Posterior vena cava (tissue), 2 donors: ENCODE data around the gene SIRT3. TPM values are rescaled to one million over a fixed set of nuclear protein-coding genes. Genes with fewer than 3 reads are reported as not detected.

Experiments used
- DNase-seq: peaks from one replicate; pipeline ENCODE4 v3.0.0-alpha.2; 2020; ENCODE audit warnings: low spot score
- intact Hi-C, 2 donors: fragments of 100-400 bp; cut with DNase I; formaldehyde crosslinking; loops; one replicate each; pipeline versions ENCODE4 v1.14.1 to v1.14.2; 2022 to 2023
- long read RNA-seq, 2 donors: library from polyadenylated mRNA; unstranded; transcript quantifications; one replicate each; pipeline ENCODE4 v2.0.0, GENCODE V29; 2020 to 2021
- total RNA-seq, 2 donors: library from RNA; stranded (reverse); fragmentation: NEBNext Ultra II Directional; extraction: Animal tissue kit (Norgen Biotek cat#: 25700); gene quantifications; one replicate each; pipeline ENCODE4 v1.2.1, GENCODE V29; 2021
- donor health status: DM: yes; HTN: yes; CAD: no.
- donor health status: DM: yes; HTN: yes; CAD: no.

Gene SIRT3
- 10 to 100 TPM in 1 of 2 donors, 1 to 10 TPM in 1; 9.1 to 13.3 TPM for total RNA-seq
- long read RNA-seq, donor 1, partial matches to known transcripts = 0 of 10 reads
- long read RNA-seq, donor 1, other reads (novel, unspliced or antisense) = 4 of 10 reads
- long read RNA-seq, donor 2, transcript SIRT3-201 (7 exons, 2,543 nt) = major isoform, 14 of 54 reads
- long read RNA-seq, donor 2, transcript SIRT3-214 (7 exons, 1,588 nt) = major isoform, 14 of 54 reads
- long read RNA-seq, donor 2, partial matches to known transcripts = 1 of 54 reads
- long read RNA-seq, donor 2, other reads (novel, unspliced or antisense) = 24 of 54 reads

DNA sequence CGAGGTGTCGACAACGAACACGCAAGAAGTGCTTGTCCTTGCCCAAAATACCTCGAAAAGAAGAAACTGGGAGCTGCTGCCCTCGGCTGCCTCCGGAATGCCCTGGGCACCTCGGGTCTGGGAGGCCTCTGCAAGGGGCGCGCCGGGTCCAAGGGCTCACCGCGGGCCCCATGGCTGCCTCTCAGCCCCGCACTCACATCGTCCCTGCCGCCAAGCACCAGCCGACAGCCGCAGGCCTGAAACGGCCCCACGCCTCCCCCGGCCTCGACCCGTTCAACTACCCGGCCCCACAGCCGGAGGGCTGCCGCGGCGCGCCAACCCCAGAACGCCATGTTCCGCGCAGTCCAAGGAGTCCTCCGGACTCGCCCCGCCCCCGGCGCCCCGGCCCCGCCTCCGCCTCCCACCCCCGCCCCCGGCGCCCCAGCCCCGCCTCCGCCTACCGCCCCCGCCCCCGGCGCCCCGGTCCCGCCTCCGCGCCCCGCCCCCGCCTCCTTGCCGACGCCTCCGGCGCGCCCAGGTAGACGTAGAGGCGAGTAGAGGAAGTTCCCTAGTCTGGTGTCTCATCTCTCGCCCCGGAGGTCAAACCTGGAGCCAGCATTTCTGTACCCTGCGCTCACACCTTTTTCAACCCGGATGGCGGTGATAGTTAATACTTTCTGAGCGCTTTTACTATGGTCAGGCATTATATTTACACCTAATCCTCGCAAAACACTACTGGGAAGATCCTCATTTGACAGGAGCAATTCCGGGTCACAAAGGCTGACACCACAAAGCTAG lies at the start of gene SIRT3:
TSS of gene SIRT3 (minus strand) at position 346 of the 777 bp plus-strand sequence. CDS start at position 332, 14 bp downstream.
- DNase-seq = peak; percentile 95
- intact Hi-C loops = loop anchor here in 1 of 2 donors (5.0 kb wide), 1 partner anchor 51 kb away; the partner anchor contains the start of gene PGGHG

DNA sequence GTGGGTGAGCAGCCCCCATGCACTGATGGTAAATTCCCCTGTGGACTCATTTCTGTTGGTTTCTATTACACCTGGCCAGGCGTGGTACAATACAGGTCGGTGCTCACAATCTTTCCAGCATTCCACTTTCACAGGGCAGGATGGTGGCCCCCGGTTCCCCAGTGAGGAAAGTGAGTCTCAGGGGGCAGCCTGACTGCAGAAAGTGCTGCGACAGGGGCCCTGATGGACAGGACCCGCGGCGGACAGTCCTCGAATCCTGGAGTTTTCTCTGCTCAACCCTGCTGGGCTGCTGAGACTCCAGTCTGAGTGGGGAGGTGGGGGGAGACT lies 49.7 kb upstream of the SIRT3 start:
- peak; percentile 64 for DNase-seq
- intact Hi-C loops = loop anchor here in 1 of 2 donors (5.0 kb wide), 1 partner anchor 49 kb away; the partner anchor contains the start of genes PSMD13 and SIRT3

DNA sequence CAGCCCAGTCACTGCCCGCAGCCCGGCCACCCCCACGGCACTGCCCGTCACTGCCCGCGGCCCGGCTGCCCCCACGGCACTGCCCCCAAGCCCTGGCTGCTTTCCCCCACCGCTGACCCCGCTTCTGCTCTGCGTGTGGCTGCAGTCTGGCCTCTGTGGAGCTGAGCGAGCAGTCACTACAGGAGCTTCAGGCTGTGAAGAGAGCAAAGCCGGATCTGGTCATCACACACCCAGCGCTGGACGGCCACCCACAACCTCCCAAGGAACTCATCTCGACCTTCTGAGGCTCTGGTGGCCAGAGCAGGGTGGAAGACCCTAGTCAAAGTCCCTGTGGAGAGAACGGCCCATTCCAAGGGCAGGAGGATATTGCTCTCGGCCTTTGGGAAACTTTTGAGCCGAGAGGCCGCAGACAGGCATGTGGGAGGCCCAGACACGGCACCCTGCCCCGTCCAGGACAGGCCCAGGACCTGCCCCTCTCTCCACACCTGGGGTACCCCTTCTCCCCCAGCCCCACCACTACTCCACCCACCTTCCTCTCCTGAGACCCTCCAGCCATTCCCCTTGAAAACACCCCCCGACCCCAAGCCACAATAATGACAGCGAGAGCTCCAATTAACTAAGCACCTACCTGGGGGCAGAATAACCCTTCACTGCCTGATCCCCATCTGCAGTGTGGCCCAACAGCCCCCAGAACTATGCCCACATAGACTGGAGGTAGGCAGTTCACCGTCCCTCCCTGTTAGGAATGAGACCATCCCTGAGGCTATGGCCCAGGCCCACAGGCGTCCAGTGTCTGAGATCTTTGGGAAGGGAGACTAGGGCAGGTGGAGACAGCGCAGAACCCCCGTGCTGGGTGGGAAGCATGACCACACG lies 49.1 kb upstream of the SIRT3 start:
- intact Hi-C loops = loop anchor here in 1 of 2 donors (5.0 kb wide), 1 partner anchor 48 kb away; the partner anchor contains the start of genes PSMD13 and SIRT3
- peak; percentile 43 for DNase-seq

DNA sequence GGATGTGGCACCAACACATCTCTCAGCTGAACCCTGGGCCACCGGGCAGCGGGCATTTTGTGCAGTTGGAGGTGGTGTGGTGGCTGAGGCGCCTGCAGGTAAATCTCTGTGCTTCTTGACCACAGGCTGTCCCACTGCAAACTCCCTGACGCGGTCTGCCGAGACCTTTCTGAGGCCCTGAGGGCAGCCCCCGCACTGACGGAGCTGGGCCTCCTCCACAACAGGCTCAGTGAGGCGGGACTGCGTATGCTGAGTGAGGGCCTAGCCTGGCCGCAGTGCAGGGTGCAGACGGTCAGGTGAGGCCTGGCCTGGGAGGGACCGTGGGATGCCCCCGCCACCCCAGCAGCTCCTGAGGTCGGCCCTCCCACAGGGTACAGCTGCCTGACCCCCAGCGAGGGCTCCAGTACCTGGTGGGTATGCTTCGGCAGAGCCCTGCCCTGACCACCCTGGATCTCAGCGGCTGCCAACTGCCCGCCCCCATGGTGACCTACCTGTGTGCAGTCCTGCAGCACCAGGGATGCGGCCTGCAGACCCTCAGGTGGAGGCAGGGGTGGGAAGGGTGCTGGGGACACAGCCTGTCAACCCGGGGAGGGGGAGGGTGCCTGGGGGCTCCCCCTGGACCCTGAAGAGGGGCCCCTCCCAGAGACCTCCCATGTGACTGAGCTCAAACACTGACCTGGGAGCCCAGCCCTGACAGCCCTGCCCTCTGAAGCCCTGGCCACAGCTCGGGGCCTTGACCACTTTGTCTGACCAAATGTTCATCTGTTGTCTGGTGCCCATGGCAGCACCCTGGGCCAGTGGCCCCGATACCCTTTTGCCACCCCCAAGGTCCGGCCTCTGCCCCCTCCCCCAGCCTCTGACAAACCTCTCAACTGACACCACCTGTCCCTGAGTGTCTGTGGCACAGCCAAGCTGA lies 48.2 kb upstream of the SIRT3 start:
- DNase-seq = peak; percentile 70
- intact Hi-C loops = loop anchor here in 1 of 2 donors (5.0 kb wide), 1 partner anchor 47 kb away; the partner anchor contains the start of genes PSMD13 and SIRT3

DNA sequence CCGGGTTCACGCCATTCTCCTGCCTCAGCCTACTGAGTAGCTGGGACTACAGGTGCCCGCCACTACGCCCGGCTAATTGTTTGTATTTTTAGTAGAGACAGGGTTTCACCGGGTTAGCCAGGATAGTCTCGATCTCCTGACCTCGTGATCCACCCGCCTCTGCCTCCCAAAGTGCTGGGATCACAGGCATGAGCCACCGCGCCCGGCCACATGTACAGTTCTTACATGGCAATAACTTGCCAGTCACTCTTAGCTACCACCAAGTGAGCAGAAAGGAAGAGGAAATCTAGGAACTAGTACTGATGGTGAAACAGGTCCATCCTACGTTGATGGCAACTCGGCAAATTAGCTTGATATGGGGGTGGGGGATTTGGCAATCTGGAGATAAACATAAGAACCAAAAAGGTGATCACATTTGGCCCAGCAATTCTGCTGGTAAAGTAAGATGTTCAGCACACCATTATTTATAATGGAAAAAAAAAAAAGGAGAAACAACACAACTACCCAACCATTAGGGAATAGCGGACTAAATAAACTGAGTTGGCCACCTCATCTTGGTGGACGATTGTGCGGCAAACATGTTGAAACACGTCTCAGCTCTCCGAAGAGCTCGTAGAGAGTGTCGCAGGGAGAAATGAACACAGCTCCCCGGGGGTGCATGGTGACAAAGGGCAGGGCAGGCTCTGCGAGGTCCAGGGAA lies 47.4 kb upstream of the SIRT3 start:
- peak; percentile 42 for DNase-seq
- intact Hi-C loops = no loop called here

DNA sequence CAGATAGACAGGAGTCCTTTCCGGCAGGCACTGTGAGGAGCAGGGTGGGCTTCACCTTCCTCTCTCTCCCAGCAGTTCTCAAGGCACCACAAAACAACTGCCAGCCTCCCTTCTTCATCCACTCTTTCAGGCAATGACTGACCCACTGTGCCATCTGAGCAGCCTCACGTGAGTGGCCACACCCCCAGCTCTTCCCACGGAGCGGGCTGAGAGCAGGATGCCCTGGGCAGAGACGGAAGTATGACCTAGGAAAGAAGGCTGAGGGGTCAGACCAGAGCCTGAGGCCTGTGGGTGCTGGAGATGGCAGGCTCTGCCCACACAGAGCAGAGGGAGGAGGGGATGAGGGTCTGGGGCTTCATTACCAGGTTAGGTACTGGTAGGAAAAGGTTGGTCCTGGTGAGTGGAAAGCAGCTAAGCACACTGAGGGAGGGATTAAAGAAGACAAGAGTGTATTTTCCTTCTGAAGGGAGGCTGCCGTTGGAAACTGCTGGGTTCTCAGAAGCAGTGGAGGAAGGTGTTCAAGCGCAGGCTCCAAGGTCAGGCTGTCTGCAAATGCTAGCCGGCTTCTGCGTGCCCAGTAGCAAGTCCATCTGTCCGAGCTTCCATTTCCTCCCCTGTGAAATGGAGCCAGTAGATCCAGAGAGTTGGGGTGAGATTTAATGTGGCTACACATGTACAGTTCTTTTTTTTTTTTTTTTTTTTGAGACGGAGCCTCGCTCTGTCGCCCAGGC lies 46.7 kb upstream of the SIRT3 start:
- intact Hi-C loops = no loop called here
- DNase-seq = peak; percentile 60

DNA sequence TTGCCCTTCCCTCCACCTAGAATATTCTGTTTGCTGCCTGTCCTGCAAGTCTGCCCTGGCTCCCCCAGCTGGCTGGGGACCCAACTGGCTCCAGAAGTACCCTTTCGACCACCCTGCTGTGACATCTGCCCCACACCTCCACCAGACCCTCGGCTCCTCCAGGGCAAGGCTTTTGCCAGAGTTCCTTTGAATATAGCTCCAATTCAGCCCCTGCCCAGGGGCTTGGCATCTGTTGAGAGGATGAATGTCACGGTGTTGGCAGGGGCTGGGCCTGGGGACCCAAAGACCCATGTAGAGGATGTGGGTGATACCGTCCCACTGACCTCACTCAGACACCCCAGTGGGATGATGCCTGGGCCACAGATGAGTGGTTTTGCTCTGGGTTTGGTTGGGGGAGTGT lies 46.0 kb upstream of the SIRT3 start:
- DNase-seq = peak; percentile 63
- intact Hi-C loops = no loop called here

DNA sequence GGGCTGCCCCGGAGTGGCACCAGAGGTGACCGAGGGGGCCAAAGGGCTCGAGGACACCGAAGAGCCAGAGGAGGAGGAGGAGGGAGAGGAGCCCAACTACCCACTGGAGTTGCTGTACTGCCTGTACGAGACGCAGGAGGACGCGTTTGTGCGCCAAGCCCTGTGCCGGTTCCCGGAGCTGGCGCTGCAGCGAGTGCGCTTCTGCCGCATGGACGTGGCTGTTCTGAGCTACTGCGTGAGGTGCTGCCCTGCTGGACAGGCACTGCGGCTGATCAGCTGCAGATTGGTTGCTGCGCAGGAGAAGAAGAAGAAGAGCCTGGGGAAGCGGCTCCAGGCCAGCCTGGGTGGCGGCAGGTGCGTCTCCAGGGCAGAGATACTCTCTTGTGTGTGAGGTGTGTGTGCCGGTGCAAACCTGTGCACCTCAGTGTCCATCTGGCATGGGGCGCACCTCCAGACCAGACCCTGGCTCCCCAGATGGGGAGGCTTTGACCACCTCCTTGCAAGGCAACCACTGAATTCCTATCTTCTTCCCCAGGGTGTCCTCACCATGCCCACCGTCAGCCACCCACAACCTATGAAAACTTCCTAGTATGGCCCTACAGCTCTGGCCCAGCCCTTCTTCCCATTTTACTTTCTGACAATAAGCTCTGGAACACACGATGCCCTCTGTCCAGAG lies 45.5 kb upstream of the SIRT3 start:
- intact Hi-C loops = no loop called here
- DNase-seq = peak; percentile 73

DNA sequence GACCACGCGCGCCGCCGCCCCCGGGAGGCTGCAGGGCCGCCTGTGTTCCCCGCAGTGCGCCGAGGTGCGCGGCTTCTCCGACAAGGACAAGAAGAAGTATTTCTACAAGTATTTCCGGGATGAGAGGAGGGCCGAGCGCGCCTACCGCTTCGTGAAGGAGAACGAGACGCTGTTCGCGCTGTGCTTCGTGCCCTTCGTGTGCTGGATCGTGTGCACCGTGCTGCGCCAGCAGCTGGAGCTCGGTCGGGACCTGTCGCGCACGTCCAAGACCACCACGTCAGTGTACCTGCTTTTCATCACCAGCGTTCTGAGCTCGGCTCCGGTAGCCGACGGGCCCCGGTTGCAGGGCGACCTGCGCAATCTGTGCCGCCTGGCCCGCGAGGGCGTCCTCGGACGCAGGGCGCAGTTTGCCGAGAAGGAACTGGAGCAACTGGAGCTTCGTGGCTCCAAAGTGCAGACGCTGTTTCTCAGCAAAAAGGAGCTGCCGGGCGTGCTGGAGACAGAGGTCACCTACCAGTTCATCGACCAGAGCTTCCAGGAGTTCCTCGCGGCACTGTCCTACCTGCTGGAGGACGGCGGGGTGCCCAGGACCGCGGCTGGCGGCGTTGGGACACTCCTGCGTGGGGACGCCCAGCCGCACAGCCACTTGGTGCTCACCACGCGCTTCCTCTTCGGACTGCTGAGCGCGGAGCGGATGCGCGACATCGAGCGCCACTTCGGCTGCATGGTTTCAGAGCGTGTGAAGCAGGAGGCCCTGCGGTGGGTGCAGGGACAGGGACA lies 44.8 kb upstream of the SIRT3 start:
- peak; percentile 82 for DNase-seq
- intact Hi-C loops = no loop called here

DNA sequence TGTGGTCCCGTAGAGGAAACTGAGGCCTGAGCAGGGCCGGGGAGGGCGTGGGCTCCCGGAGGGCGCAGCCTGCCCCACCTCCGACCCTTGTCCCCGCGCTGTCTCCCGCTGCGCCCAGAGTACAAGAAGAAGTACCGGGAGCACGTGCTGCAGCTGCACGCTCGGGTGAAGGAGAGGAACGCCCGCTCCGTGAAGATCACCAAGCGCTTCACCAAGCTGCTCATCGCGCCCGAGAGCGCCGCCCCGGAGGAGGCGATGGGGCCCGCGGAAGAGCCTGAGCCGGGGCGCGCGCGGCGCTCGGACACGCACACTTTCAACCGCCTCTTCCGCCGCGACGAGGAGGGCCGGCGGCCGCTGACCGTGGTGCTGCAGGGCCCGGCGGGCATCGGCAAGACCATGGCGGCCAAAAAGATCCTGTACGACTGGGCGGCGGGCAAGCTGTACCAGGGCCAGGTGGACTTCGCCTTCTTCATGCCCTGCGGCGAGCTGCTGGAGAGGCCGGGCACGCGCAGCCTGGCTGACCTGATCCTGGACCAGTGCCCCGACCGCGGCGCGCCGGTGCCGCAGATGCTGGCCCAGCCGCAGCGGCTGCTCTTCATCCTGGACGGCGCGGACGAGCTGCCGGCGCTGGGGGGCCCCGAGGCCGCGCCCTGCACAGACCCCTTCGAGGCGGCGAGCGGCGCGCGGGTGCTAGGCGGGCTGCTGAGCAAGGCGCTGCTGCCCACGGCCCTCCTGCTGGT lies 44.0 kb upstream of the SIRT3 start:
- DNase-seq = peak; percentile 81
- intact Hi-C loops = no loop called here

DNA sequence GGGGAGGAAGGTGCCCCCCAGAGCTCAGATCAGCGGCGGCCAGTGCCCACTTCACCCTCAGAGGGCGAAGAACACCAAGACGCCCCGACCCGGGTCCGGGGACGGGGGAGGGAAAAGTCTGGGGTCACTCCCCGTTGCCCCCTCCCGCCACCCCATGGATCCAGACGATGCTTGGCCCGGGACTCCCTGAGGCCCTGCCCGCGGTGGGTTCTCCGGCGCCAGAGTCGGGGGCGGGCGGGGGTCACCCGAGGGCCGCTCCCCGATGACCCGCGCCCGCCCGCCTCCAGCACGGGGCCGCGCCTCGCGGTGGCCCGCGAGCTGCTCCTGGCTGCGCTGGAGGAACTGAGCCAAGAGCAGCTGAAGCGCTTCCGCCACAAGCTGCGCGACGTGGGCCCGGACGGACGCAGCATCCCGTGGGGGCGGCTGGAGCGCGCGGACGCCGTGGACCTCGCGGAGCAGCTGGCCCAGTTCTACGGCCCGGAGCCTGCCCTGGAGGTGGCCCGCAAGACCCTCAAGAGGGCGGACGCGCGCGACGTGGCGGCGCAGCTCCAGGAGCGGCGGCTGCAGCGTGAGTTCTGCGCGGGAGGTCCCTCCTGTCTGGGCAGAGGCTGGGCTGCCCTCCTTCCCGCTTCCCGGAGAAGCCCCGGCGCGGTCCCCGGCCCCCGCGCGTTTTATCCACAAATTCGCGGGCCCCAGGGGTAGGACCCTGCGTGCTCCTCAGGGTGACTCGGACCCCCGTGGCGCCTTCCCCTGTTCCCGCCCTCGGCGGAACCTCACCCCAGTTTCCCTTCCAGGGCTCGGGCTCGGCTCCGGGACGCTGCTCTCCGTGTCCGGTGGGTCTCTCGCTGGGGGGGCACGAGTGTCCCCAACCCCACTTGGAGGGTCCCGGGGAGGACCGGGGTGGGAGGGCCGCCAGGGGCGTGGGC lies 43.2 kb upstream of the SIRT3 start:
- DNase-seq = peak; percentile 81

DNA sequence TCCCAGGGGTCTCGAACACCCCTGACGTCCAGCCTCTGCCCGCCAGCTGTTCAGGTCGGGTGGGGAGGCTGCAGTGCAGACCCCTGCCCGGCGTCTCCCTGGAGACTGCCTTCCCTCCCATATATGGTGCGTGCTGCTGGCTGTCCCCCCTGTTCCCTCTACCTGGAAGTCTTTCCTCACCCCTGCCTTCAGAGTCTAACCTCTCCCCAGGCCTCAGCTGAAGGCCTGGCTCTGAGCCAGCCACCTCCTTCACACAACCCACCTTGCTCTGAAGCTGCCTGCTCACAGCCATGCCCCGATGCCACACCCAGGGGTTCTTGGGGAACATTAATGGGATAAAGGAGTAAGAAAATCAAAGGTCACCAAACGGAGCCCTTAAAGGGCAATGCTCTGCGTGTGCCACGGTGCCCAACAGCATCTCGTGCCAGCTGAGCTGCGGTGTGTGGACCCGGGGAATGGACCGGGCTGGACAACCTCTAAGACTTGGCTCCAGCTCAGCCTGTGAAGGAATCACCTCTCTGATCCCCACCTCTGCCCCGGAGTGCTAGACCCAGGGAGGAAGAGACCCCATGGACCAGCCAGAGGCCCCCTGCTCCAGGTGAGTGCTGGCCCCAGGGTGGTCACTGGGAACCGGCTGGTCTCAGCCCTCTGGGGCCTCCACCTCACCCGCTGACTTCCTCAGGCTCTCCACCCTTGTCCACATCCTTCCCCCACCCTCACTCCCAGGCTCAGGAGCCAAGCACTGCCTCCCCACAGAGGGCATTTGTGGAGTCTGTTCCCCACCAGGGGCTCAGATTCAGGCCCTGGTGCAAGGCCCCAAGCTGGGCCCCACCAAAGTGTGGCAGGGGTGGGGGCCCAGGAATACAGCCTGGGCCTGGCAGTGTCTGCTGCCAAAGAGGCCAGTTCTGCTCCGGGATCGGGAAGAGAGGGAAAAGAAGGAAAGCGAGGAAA lies 42.1 kb upstream of the SIRT3 start, which contains the start of gene NLRP6:
TSS of gene NLRP6 (plus strand) at position 407 of the 951 bp plus-strand sequence. CDS start at position 570, 163 bp downstream.
- peak; percentile 76 for DNase-seq
- intact Hi-C loops = no loop called here

More for the DNA sequence above, 43.2 kb upstream of the SIRT3 start:
- intact Hi-C loops = no loop called here

DNA sequence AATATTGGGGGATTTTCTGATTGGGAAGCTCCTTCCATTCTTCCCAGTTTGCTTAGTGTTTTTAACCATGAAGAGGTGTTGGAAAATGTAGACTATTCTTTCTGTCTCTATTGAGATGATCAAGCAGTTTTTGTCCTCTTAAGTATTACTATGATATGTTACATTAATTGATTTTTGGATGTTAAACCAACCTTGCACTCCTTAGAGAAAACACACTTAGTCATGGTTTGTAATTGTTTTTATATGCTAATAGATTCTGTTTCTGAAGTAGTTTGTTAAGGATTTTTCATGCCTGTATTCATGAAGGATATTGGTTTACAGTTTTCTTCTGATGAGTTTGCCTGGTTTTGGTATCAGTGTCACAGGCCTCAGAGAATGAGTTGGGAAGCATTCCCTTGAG lies 40.1 kb upstream of the SIRT3 start:
- intact Hi-C loops = no loop called here
- no peak for DNase-seq
